Fibroblast of pulmonary artery (primary cell): Measurements from ENCODE around the gene APOA1.
A peak's percentile ranks its signal among the peaks of the same experiment; 100 is the strongest.
"Not testable (repeated sequence)": the region's sequence is repeated elsewhere in the genome, so short reads cannot be mapped to it uniquely, and the experiment has no call there.

Experiments
- DNase-seq: peaks from one replicate; pipeline ENCODE4 v3.0.0-alpha.2; 2010; ENCODE audit warnings: low read depth
- H3K4me3 ChIP-seq: replicated peaks from 2 replicates; pipeline ENCODE4 v1.5.1; 2011; ENCODE audit warnings: low read depth, mild to moderate bottlenecking, control low read depth, low read length, moderate library complexity
- CTCF ChIP-seq: IDR thresholded peaks from 2 replicates; pipeline ENCODE4 v1.5.1; 2011; ENCODE audit warnings: mild to moderate bottlenecking, control low read depth, low read length, inconsistent platforms; ENCODE audit errors: missing control alignments

Gene APOA1

GRCh38 chr11:116836632-116836991 is 810 bp downstream of the APOA1 start:
- no peak overlapping the region for H3K4me3 ChIP-seq
- TF ChIP-seq CTCF: no peak

GRCh38 chr11:116835791-116836631 is 1.4 kb downstream of the APOA1 start:
- H3K4me3 ChIP-seq: peak overlapping the region; percentile 14
- TF ChIP-seq CTCF: peak; percentile 64
- peak; percentile 98 for DNase-seq

More at GRCh38 chr11:116836632-116836991, 810 bp downstream of the APOA1 start:
- DNase-seq: no peak

- H3K4me3 ChIP-seq: peak overlapping the region; percentile 14
- TF ChIP-seq CTCF: no peak
- no peak for DNase-seq
These were observed 2.2 kb downstream of the APOA1 start for GRCh38 chr11:116835042-116835772.

- not testable (repeated sequence) for H3K4me3 ChIP-seq
These were observed 2.8 kb downstream of the APOA1 start for GRCh38 chr11:116834535-116835041.

GRCh38 chr11:116833816-116834534 is 3.4 kb downstream of the APOA1 start:
- no peak for TF ChIP-seq CTCF
- H3K4me3 ChIP-seq: no peak overlapping the region
- no peak for DNase-seq

More at GRCh38 chr11:116834535-116835041, 2.8 kb downstream of the APOA1 start:
- DNase-seq: not testable (repeated sequence)

GRCh38 chr11:116833491-116833815 is 4.0 kb downstream of the APOA1 start:
- DNase-seq: no peak
- TF ChIP-seq CTCF: no peak
- no peak overlapping the region for H3K4me3 ChIP-seq
